HepG2 (cell line): ENCODE results near the gene HLF. TPM values are rescaled to one million over a fixed set of nuclear protein-coding genes. Genes with fewer than 3 reads are reported as not detected.

Experiments used
- ARID2 ChIP-seq: sonication (generic); formaldehyde crosslinking; IDR thresholded peaks from 2 replicates; pipeline ENCODE4 v1.8.1; 2022; ENCODE audit warnings: mild to moderate bottlenecking, missing genetic modification reagents, borderline replicate concordance
- BORCS8-MEF2B ChIP-seq: sonication (generic); formaldehyde crosslinking; IDR thresholded peaks from 2 replicates; pipeline ENCODE4 v1.8.0; 2022; ENCODE audit warnings: mild to moderate bottlenecking, missing genetic modification reagents
- GATAD2A ChIP-seq: IDR thresholded peaks from 2 replicates; pipeline ENCODE4 v1.6.1; 2016
- MAZ ChIP-seq, 2 experiments: sonication (generic) in 1 of 2; formaldehyde crosslinking in 1 of 2; IDR thresholded peaks; 2 replicates each; pipeline versions ENCODE4 v1.5.0 to v1.6.1; 2012 to 2020; ENCODE audit warnings: low read depth in 2 of 2, mild to moderate bottlenecking in 2 of 2, borderline replicate concordance in 1 of 2, improper control_type of control experiment in 1 of 2, low read length in 1 of 2, missing genetic modification reagents in 1 of 2, moderate library complexity in 1 of 2
- MLXIP ChIP-seq: sonication (generic); formaldehyde crosslinking; IDR thresholded peaks from 2 replicates; pipeline ENCODE4 v1.9.0; 2021; ENCODE audit warnings: missing genetic modification reagents, borderline replicate concordance
- PHF5A ChIP-seq: IDR thresholded peaks from one replicate; pipeline ENCODE4 v1.6.1; 2018; ENCODE audit warnings: low read depth, missing genetic modification reagents; ENCODE audit not compliant: unreplicated experiment
- RERE ChIP-seq: IDR thresholded peaks from 2 replicates; pipeline ENCODE4 v1.6.1; 2016; ENCODE audit warnings: low read depth, missing genetic modification reagents, missing compliant biosample characterization
- SMC3 ChIP-seq: IDR thresholded peaks from 2 replicates; pipeline ENCODE4 v1.6.1; 2011; ENCODE audit warnings: low read length, improper control_type of control experiment
- TARDBP ChIP-seq: sonication (generic); formaldehyde crosslinking; IDR thresholded peaks from 2 replicates; pipeline ENCODE4 v1.8.0; 2022; ENCODE audit warnings: mild to moderate bottlenecking, missing genetic modification reagents
- THAP11 ChIP-seq: IDR thresholded peaks from 2 replicates; pipeline ENCODE4 v1.6.1; 2016; ENCODE audit warnings: missing biosample characterization, missing genetic modification reagents
- THAP8 ChIP-seq: sonication (generic); formaldehyde crosslinking; IDR thresholded peaks from 2 replicates; pipeline ENCODE4 v1.5.1; 2020; ENCODE audit warnings: missing genetic modification reagents, mild to moderate bottlenecking, borderline replicate concordance
- TOE1 ChIP-seq: sonication (generic); formaldehyde crosslinking; IDR thresholded peaks from 2 replicates; pipeline ENCODE4 v1.4.0; 2020; ENCODE audit warnings: mild to moderate bottlenecking, missing genetic modification reagents
- ZMYM4 ChIP-seq: sonication (generic); formaldehyde crosslinking; IDR thresholded peaks from 2 replicates; pipeline ENCODE4 v1.8.1; 2023; ENCODE audit warnings: mild to moderate bottlenecking, missing genetic modification reagents
- ZNF33B ChIP-seq: sonication (generic); formaldehyde crosslinking; IDR thresholded peaks from 2 replicates; pipeline ENCODE4 v1.5.1; 2020; ENCODE audit warnings: mild to moderate bottlenecking, missing genetic modification reagents
- ZNF350 ChIP-seq: sonication (generic); formaldehyde crosslinking; IDR thresholded peaks from 2 replicates; pipeline ENCODE4 v1.4.0; 2020; ENCODE audit warnings: mild to moderate bottlenecking, low read depth, missing genetic modification reagents, borderline replicate concordance
- ZNF556 ChIP-seq: sonication (generic); formaldehyde crosslinking; IDR thresholded peaks from 2 replicates; pipeline ENCODE4 v1.4.0; 2020; ENCODE audit warnings: mild to moderate bottlenecking, missing genetic modification reagents, borderline replicate concordance
- ZNF775 ChIP-seq: sonication (generic); formaldehyde crosslinking; IDR thresholded peaks from 2 replicates; pipeline ENCODE4 v1.4.0; 2020; ENCODE audit warnings: missing genetic modification reagents, mild to moderate bottlenecking, moderate library complexity, borderline replicate concordance
- polyA plus RNA-seq, 8 experiments: library from polyadenylated mRNA; depleted of rRNA in 3 of 8; stranded (reverse) in 7 of 8; unstranded in 1 of 8; fragments of >200 nt; fragmentation: Illumina TruSeq in 4 of 8; extraction: Trizol in 4 of 8; gene quantifications; 2 replicates each; pipeline versions ENCODE4 v1.2.1 to v1.2.3, GENCODE V29; 2011 to 2016; ENCODE audit warnings: low read depth in 4 of 8, missing spikeins in 1 of 8, mixed read lengths in 1 of 8; ENCODE audit not compliant: insufficient read depth in 1 of 8
- total RNA-seq, 5 experiments: library from RNA; depleted of rRNA; stranded (reverse); fragments of >200 nt; fragmentation: Illumina TruSeq; extraction: Trizol; gene quantifications; 2 replicates each; pipeline ENCODE4 v1.2.3, GENCODE V29; 2016; ENCODE audit warnings: low read depth in 1 of 5

HLF gene
- total and polyA plus RNA-seq, 2 of the 13 experiments (the other 11 are each of a cell fraction or from before 2014, with no cell fraction given): 202 to 346 TPM

GRCh38 chr17:55273579-55274354, 9.0 kb downstream of the HLF start (continued):
- TF ChIP-seq TOE1 (CRISPR knock-in tag) (no peak), TARDBP (CRISPR knock-in tag) (no peak), MLXIP (CRISPR knock-in tag) (no peak), PHF5A (CRISPR knock-in tag) (no peak), ZNF556 (peak; percentile 40; the same call in 1 of the 2 replicates), BORCS8-MEF2B (peak; percentile 31; the same call in 1 of the 2 replicates), ZNF350 (CRISPR knock-in tag) (peak; percentile 45; the same call in 1 of the 2 replicates), MAZ (IDR thresholded peaks at IDR 0.05; ENCODE audit: borderline replicate concordance, low read depth, low read length) (no peak), MAZ (CRISPR knock-in tag; IDR thresholded peaks at IDR 0.05; ENCODE audit: low read depth) (peak; percentile 45; the same call in 1 of the 2 replicates), ZNF775 (CRISPR knock-in tag) (no peak), THAP11 (no peak), ZMYM4 (CRISPR knock-in tag) (no peak), ZNF33B (no peak), THAP8 (CRISPR knock-in tag) (no peak), GATAD2A (CRISPR knock-in tag) (no peak), SMC3 (no peak), ARID2 (CRISPR knock-in tag) (0 out of 2 replicates have a peak, but pooled peaks have one; percentile 55), RERE (no peak)
